Common myeloid progenitor, CD34-positive (primary cell): ENCODE results near the gene PAH.
A peak's percentile ranks its signal among the peaks of the same experiment; 100 is the strongest.

ENCODE experiments used
- CTCF ChIA-PET: fragments of 350-600 bp; sonication (Branson Sonifier 250); formaldehyde crosslinking; loops from one replicate; lab custom pipeline; 2021; ENCODE audit warnings: antibody characterized with exemption; lab: Charles Lee
- POLR2A ChIA-PET: fragments of 350-600 bp; sonication (Branson Sonifier 250); formaldehyde crosslinking; loops from one replicate; lab custom pipeline; 2021; ENCODE audit warnings: antibody characterized with exemption; lab: Charles Lee
- DNase-seq, 3 donors: peaks; one replicate each; pipeline versions ENCODE4 v3.0.0 to v3.0.0-alpha.2; 2013
- H3K27ac ChIP-seq, 2 experiments: 1 replicate in 1 of 2; 2 replicates in 1 of 2; pipeline ENCODE4 v1.7.0; 2013; ENCODE audit warnings: inconsistent platforms in 2 of 2, low read length in 2 of 2, mild to moderate bottlenecking in 2 of 2, low read depth in 1 of 2, moderate library complexity in 1 of 2; ENCODE audit not compliant: severe bottlenecking in 2 of 2, insufficient read depth in 1 of 2, poor library complexity in 1 of 2
- H3K27me3 ChIP-seq, 5 experiments: replicated peaks in 2 of 5; 1 replicate in 3 of 5; 2 replicates in 2 of 5; pipeline versions ENCODE4 v1.6.1 to v1.7.0; 2013; ENCODE audit warnings: low read length in 4 of 5, mild to moderate bottlenecking in 2 of 5, moderate library complexity in 2 of 5, inconsistent platforms in 1 of 5; ENCODE audit not compliant: insufficient read depth in 5 of 5, control insufficient read depth in 4 of 5
- H3K36me3 ChIP-seq, 4 experiments: 1 replicate in 2 of 4; 2 replicates in 2 of 4; pipeline versions ENCODE4 v1.6.1 to v1.7.0; 2013; ENCODE audit warnings: low read length in 3 of 4, control low read depth in 1 of 4, mild to moderate bottlenecking in 1 of 4; ENCODE audit not compliant: control insufficient read depth in 4 of 4, insufficient read depth in 4 of 4
- H3K4me1 ChIP-seq, 4 experiments: 1 replicate in 3 of 4; 2 replicates in 1 of 4; pipeline versions ENCODE4 v1.6.1 to v1.7.1; 2013; ENCODE audit warnings: low read length in 3 of 4, mild to moderate bottlenecking in 3 of 4, control low read depth in 1 of 4, inconsistent platforms in 1 of 4, moderate library complexity in 1 of 4; ENCODE audit not compliant: control insufficient read depth in 4 of 4, insufficient read depth in 4 of 4; ENCODE audit errors: control extremely low read depth in 1 of 4
- H3K4me3 ChIP-seq, 7 experiments: 1 replicate in 4 of 7; 2 replicates in 3 of 7; pipeline versions ENCODE4 v1.5.1 to v1.7.0; 2013; ENCODE audit warnings: mild to moderate bottlenecking in 7 of 7, low read length in 6 of 7, moderate library complexity in 6 of 7, inconsistent platforms in 2 of 7, low read depth in 2 of 7, control low read depth in 1 of 7; ENCODE audit not compliant: insufficient read depth in 4 of 7, control insufficient read depth in 1 of 7; ENCODE audit errors: extremely low read depth in 1 of 7
- H3K9me3 ChIP-seq, 5 experiments: 1 replicate in 4 of 5; 2 replicates in 1 of 5; pipeline versions ENCODE4 v1.6.1 to v1.7.1; 2013; ENCODE audit warnings: low read length in 4 of 5, mild to moderate bottlenecking in 2 of 5, inconsistent platforms in 1 of 5, low read depth in 1 of 5, moderate library complexity in 1 of 5; ENCODE audit not compliant: control insufficient read depth in 4 of 5, insufficient read depth in 2 of 5; ENCODE audit errors: control extremely low read depth in 1 of 5
- WGBS: methylation state at CpG from one replicate; pipeline ENCODE4 v1.1.5; 2013; ENCODE audit not compliant: insufficient coverage; 5-methylcytosine and 5-hydroxymethylcytosine counted together

Gene PAH

GRCh38 chr12:102962532-102962931, 45.5 kb upstream of the PAH start:
- ChIA-PET POLR2A (no interaction called here), CTCF (interaction anchor here (0.6 to 1.1 kb wide), 2 partner anchors 10 to 980 kb away, joined by 3 read pairs; no protein-coding TSS in a partner anchor)
- Histone ChIP-seq H3K27me3 (peaks cover 54 to 99% (median 68%) of the 10 kb centered on the region in 5 experiments), H3K27ac (no peak overlapping the region), H3K4me3 (no peak overlapping the region), H3K9me3 (peaks cover 9 to 20% (median 12%) of the 10 kb centered on the region in 5 experiments), H3K4me1 (peaks cover 0 to 23% (median 14%) of the 10 kb centered on the region in 4 experiments), H3K36me3 (peaks cover 0 to 2% (median 0%) of the 10 kb centered on the region in 4 experiments)
- WGBS, result 3% methylated on average over 6 of the region's 11 CpGs
- no peak for DNase-seq

GRCh38 chr12:102961466-102961855, 44.4 kb upstream of the PAH start:
- peaks cover 0 to 2% (median 0%) of the 10 kb centered on the region in 4 experiments for H3K36me3 ChIP-seq
- H3K4me1 ChIP-seq, result peaks cover 0 to 28% (median 17%) of the 10 kb centered on the region in 4 experiments
- POLR2A ChIA-PET, result no interaction called here
- no peak overlapping the region for H3K4me3 ChIP-seq
- WGBS, result 3% methylated on average over 5 of the region's 8 CpGs
- peaks cover 9 to 20% (median 12%) of the 10 kb centered on the region in 5 experiments for H3K9me3 ChIP-seq
- no peak overlapping the region for H3K27ac ChIP-seq
- H3K27me3 ChIP-seq, result peaks cover 51 to 99% (median 64%) of the 10 kb centered on the region in 5 experiments
- CTCF ChIA-PET, result interaction anchor here (0.5 kb wide), 1 partner anchor 197 kb away, joined by 3 read pairs; no protein-coding TSS in a partner anchor
- no peak for DNase-seq

- ChIA-PET CTCF (interaction anchor here (0.5 kb wide), 1 partner anchor 198 kb away, joined by 3 read pairs; no protein-coding TSS in a partner anchor), POLR2A (no interaction called here)
- peaks cover 0 to 28% (median 18%) of the 10 kb centered on the region in 4 experiments for H3K4me1 ChIP-seq
- WGBS, result 9% methylated on average over 12 of the region's 19 CpGs
- no peak overlapping the region for H3K4me3 ChIP-seq
- DNase-seq, result no peak
- peaks cover 9 to 20% (median 12%) of the 10 kb centered on the region in 5 experiments for H3K9me3 ChIP-seq
- peaks cover 0 to 2% (median 0%) of the 10 kb centered on the region in 4 experiments for H3K36me3 ChIP-seq
- H3K27me3 ChIP-seq, result peaks cover 48 to 99% (median 68%) of the 10 kb centered on the region in 5 experiments
- H3K27ac ChIP-seq, result no peak overlapping the region
Measured at GRCh38 chr12:102960766-102961465, 43.9 kb upstream of the PAH start.

GRCh38 chr12:102959391-102959790, 42.3 kb upstream of the PAH start:
- Histone ChIP-seq H3K36me3 (peaks cover 0 to 2% (median 0%) of the 10 kb centered on the region in 4 experiments), H3K4me3 (no peak overlapping the region), H3K4me1 (peaks cover 0 to 22% (median 14%) of the 10 kb centered on the region in 4 experiments), H3K27ac (no peak overlapping the region), H3K27me3 (peaks cover 41 to 99% (median 70%) of the 10 kb centered on the region in 5 experiments), H3K9me3 (peaks cover 9 to 22% (median 18%) of the 10 kb centered on the region in 5 experiments)
- peak in 2 of 3 donors; percentile 40 to 44 for DNase-seq
- ChIA-PET CTCF (no interaction called here), POLR2A (no interaction called here)
- WGBS, result 5% methylated on average over 13 of the region's 14 CpGs

GRCh38 chr12:102958830-102959176, 41.8 kb upstream of the PAH start:
- Histone ChIP-seq H3K9me3 (peaks cover 5 to 18% (median 12%) of the 10 kb centered on the region in 5 experiments), H3K4me3 (peak overlapping the region in 3 of 7 experiments; percentile 57 to 64 (median 61)), H3K4me1 (peaks cover 0 to 22% (median 14%) of the 10 kb centered on the region in 4 experiments), H3K27me3 (peaks cover 36 to 99% (median 73%) of the 10 kb centered on the region in 5 experiments), H3K36me3 (peaks cover 0 to 2% (median 0%) of the 10 kb centered on the region in 4 experiments), H3K27ac (no peak overlapping the region)
- DNase-seq, result no peak
- WGBS, result 24% methylated on average over 5 of the region's 15 CpGs
- CTCF ChIA-PET, result no interaction called here
- POLR2A ChIA-PET, result no interaction called here

- peak; percentile 34 to 74 (median 67) for DNase-seq
- Histone ChIP-seq H3K27me3 (peaks cover 31 to 99% (median 73%) of the 10 kb centered on the region in 5 experiments), H3K4me1 (peaks cover 0 to 22% (median 14%) of the 10 kb centered on the region in 4 experiments), H3K27ac (no peak overlapping the region), H3K9me3 (peaks cover 3 to 13% (median 7%) of the 10 kb centered on the region in 5 experiments), H3K36me3 (no peaks in the 10 kb centered on the region), H3K4me3 (peak overlapping the region; percentile 16 to 64 (median 34))
- CTCF ChIA-PET, result no interaction called here
- 1% methylated on average over 73 of the region's 83 CpGs for WGBS
- POLR2A ChIA-PET, result no interaction called here
Measured at GRCh38 chr12:102958073-102958829, 41.2 kb upstream of the PAH start.
